Mucosa of descending colon (tissue), 3 donors: ENCODE measurements around the gene DBNL. TPM values are rescaled to one million over a fixed set of nuclear protein-coding genes. Genes with fewer than 3 reads are reported as not detected.

ENCODE experiments used
- ATAC-seq: fragments of 200-7000 bp; cut with Tn5 transposase; one replicate; pipeline ENCODE4 v1.9.1; 2020; ENCODE audit warnings: mild to moderate bottlenecking, moderate library complexity
- DNase-seq, 3 donors: peaks; one replicate each; pipeline ENCODE4 v3.0.0-alpha.2; 2020
- H3K36me3 ChIP-seq: fragments of 200-600 bp; one replicate; pipeline ENCODE4 v1.8.0; 2021; ENCODE audit warnings: low read depth, mild to moderate bottlenecking
- H3K4me1 ChIP-seq: fragments of 200-600 bp; one replicate; pipeline ENCODE4 v1.8.0; 2021; ENCODE audit warnings: low read depth, mild to moderate bottlenecking
- H3K4me3 ChIP-seq: fragments of 200-600 bp; one replicate; pipeline ENCODE4 v1.8.0; 2021; ENCODE audit warnings: mild to moderate bottlenecking
- H3K9me3 ChIP-seq: fragments of 200-600 bp; one replicate; pipeline ENCODE4 v1.8.0; 2021; ENCODE audit warnings: mild to moderate bottlenecking
- intact Hi-C, 2 donors: fragments of 100-400 bp; cut with DNase I in 1 of 2; cut with micrococcal nuclease in 1 of 2; formaldehyde crosslinking; loops; one replicate each; pipeline versions ENCODE4 v1.11.0 to v1.11.1; 2022; cut with DNase I, micrococcal nuclease
- total RNA-seq, 3 donors: library from RNA; stranded (reverse); fragmentation: NEBNext Ultra II Directional in 2 of 3; extraction: Animal tissue kit (Norgen Biotek cat#: 25700) in 2 of 3; gene quantifications; one replicate each; pipeline versions ENCODE4 v1.2.1 to v1.2.4, GENCODE V29; 2021 to 2023
- TF ChIP-seq, protein P1 (sequence below): fragments of 200-600 bp; IDR thresholded peaks from one replicate; pipeline ENCODE4 v1.8.0; 2022; ENCODE audit warnings: antibody characterized with exemption, mild to moderate bottlenecking
- donor health status: DM: no; HTN: no; CAD: no; lungs with moderate emphysema.
- donor health status: DM: no; HTN: no; CAD: no.
- donor health status: DM: no; HTN: yes; CAD: no.

DBNL gene
- total RNA-seq, 3 donors from 2014 or later = 84.2 to 91.2 (median 89.8) TPM

DNA sequence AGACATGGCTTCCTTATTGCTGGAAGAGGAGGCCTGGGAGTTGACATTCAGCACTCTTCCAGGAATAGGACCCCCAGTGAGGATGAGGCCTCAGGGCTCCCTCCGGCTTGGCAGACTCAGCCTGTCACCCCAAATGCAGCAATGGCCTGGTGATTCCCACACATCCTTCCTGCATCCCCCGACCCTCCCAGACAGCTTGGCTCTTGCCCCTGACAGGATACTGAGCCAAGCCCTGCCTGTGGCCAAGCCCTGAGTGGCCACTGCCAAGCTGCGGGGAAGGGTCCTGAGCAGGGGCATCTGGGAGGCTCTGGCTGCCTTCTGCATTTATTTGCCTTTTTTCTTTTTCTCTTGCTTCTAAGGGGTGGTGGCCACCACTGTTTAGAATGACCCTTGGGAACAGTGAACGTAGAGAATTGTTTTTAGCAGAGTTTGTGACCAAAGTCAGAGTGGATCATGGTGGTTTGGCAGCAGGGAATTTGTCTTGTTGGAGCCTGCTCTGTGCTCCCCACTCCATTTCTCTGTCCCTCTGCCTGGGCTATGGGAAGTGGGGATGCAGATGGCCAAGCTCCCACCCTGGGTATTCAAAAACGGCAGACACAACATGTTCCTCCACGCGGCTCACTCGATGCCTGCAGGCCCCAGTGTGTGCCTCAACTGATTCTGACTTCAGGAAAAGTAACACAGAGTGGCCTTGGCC lies 16.6 kb downstream of the DBNL start:
- intact Hi-C loops = no loop called here
- H3K4me1 ChIP-seq = peaks cover 8% of the 10 kb centered on the region
- no peak overlapping the region for H3K4me3 ChIP-seq
- TF ChIP-seq, protein P1, sequence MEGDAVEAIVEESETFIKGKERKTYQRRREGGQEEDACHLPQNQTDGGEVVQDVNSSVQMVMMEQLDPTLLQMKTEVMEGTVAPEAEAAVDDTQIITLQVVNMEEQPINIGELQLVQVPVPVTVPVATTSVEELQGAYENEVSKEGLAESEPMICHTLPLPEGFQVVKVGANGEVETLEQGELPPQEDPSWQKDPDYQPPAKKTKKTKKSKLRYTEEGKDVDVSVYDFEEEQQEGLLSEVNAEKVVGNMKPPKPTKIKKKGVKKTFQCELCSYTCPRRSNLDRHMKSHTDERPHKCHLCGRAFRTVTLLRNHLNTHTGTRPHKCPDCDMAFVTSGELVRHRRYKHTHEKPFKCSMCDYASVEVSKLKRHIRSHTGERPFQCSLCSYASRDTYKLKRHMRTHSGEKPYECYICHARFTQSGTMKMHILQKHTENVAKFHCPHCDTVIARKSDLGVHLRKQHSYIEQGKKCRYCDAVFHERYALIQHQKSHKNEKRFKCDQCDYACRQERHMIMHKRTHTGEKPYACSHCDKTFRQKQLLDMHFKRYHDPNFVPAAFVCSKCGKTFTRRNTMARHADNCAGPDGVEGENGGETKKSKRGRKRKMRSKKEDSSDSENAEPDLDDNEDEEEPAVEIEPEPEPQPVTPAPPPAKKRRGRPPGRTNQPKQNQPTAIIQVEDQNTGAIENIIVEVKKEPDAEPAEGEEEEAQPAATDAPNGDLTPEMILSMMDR = no peak
- ATAC-seq = no peak
- peaks cover 24% of the 10 kb centered on the region for H3K36me3 ChIP-seq
- DNase-seq = no peak
- no peaks in the 10 kb centered on the region for H3K9me3 ChIP-seq

DNA sequence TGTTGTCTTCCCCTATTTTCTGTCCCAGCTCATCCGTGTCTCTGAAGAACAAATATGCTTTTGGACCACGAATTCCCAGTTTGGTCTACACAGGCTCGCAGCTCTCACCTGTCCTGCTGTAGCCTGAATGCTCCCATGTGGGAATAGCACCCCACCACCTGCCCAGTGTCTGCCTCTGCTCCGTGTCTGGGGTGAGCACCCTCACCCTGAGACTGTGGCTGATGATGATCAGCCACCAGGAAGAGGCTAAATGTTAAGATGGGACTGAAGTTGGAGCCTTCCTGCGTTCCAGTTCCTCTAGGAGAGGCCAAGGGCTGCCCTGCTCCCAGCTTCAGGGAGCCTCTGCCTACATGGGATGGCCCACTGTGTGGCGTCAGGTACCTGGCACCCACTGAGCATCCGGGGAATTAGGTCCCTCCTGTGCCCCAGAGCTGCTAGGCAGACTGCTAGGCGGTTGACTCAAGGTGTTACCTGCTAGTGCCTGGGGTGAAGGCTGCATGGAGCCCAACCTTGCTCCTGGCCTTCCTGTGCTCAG lies 17.2 kb downstream of the DBNL start:
- ATAC-seq (no peak), DNase-seq (no peak)
- Histone ChIP-seq H3K4me3 (no peak overlapping the region), H3K36me3 (peaks cover 24% of the 10 kb centered on the region), H3K9me3 (no peaks in the 10 kb centered on the region), H3K4me1 (peaks cover 8% of the 10 kb centered on the region)
- intact Hi-C loops = no loop called here
- TF ChIP-seq, protein P1 = no peak

DNA sequence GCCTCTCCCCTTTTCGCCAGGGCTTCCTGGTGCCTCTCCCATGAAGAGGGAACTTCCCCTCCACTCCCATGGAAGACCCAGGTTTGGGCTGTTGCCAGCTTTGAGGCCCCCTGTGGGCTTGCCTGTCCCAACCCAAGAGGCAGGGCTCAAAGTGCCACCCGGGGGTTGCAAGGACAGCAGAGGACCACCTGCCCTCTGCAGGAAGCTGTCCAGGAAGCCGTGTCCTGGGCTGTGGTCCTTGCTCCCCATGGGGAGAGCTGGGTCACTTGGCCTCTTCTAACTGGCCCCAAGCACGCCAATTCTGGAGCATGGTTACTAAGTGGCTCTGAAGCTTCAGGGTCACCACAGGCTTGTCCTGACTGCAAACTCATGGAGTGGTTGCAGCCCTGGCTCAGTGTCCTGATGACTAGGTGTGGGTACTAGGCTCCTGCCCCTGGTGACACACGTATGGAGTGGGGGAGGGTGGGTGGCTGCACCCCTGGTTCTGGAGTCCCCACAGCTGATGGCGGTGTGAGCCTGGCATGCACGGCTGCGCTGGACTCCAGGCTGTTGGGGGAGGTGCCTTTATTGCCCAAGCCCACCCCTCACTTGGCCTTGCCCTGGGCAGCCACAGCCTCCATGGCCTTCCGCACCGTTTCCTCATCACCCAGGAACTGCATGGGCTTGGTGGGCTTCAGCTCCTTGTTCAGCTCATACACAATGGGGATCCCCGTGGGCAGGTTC lies 17.8 kb downstream of the DBNL start:
- ATAC-seq = no peak
- DNase-seq = peak in 1 of 3 donors; percentile 56
- H3K4me3 ChIP-seq = no peak overlapping the region
- H3K36me3 ChIP-seq = peaks cover 24% of the 10 kb centered on the region
- TF ChIP-seq, protein P1 = no peak
- intact Hi-C loops = no loop called here
- peaks cover 8% of the 10 kb centered on the region for H3K4me1 ChIP-seq
- H3K9me3 ChIP-seq = no peaks in the 10 kb centered on the region

DNA sequence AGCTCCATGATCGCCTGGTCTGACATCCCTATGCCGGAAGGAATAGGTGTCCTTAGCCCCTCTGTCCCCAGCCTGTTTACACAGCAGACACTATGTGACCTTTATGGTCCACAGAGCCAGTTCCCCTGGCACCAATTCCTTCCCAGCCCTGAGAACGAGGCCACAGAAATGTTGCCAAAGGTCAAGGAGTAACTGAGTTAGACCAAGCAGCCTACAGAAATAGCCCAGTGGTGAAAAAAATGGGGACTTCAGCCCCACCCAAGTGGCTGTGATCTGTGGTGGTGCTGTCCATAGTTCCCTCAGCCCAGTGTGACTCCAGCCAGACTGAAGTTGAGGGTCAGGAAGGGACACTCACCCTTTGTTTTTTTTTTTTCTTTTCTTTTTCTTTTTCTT lies 18.4 kb downstream of the DBNL start:
- DNase-seq (no peak), ATAC-seq (no peak)
- peaks cover 23% of the 10 kb centered on the region for H3K36me3 ChIP-seq
- H3K9me3 ChIP-seq = no peaks in the 10 kb centered on the region
- intact Hi-C loops = no loop called here
- TF ChIP-seq, protein P1 = no peak
- peaks cover 8% of the 10 kb centered on the region for H3K4me1 ChIP-seq
- H3K4me3 ChIP-seq = no peak overlapping the region

DNA sequence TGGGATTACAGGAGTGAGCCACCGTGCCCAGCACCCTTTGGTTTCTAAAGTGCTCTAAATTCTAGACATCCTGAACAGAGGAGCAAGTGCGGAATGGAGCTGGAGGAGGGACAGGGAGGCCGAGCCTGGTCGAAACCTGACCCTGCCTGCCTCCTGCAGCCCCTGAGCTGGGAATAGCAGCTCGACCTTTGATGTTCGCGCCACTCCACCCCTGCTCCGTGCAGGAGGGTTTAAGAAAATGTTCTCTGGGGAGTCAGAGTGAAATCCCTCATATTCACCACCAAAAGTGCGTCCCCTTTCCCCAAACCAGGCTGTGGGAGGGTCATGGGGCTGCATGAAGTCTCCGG lies 19.0 kb downstream of the DBNL start:
- H3K36me3 ChIP-seq = peaks cover 17% of the 10 kb centered on the region
- TF ChIP-seq, protein P1 = no peak
- no peaks in the 10 kb centered on the region for H3K9me3 ChIP-seq
- intact Hi-C loops = no loop called here
- DNase-seq (no peak), ATAC-seq (no peak)
- H3K4me3 ChIP-seq = no peak overlapping the region
- H3K4me1 ChIP-seq = peaks cover 8% of the 10 kb centered on the region
